Ecto neural progenitor cell (in vitro differentiated cells): Measurements from ENCODE around the gene NPHS1.
A peak's percentile ranks its signal among the peaks of the same experiment; 100 is the strongest.

Source experiments
- DNase-seq: peaks from one replicate; pipeline ENCODE4 v3.0.0-alpha.2; 2018; ENCODE audit warnings: low spot score

NPHS1 gene

GRCh38 chr19:35786299-35787160, 65.8 kb downstream of the NPHS1 start:
- DNase-seq: no peak

GRCh38 chr19:35785339-35785627, 67.0 kb downstream of the NPHS1 start:
- DNase-seq: no peak

GRCh38 chr19:35784503-35785338, 67.6 kb downstream of the NPHS1 start:
- DNase-seq: peak; percentile 82

GRCh38 chr19:35783469-35784434, 68.6 kb downstream of the NPHS1 start:
- no peak for DNase-seq

GRCh38 chr19:35782589-35782988, 69.7 kb downstream of the NPHS1 start:
- DNase-seq: no peak

- DNase-seq: no peak
These were observed 70.7 kb downstream of the NPHS1 start for GRCh38 chr19:35781650-35782049.

- no peak for DNase-seq
These were observed 71.6 kb downstream of the NPHS1 start for GRCh38 chr19:35780717-35781116.

- DNase-seq: no peak
These were observed 72.2 kb downstream of the NPHS1 start for GRCh38 chr19:35780058-35780457.

- no peak for DNase-seq
These were observed 73.3 kb downstream of the NPHS1 start for GRCh38 chr19:35779033-35779432.

- no peak for DNase-seq
These were observed 74.3 kb downstream of the NPHS1 start for GRCh38 chr19:35777961-35778360.

GRCh38 chr19:35777086-35777841, 75.0 kb downstream of the NPHS1 start:
- DNase-seq: peak; percentile 75

GRCh38 chr19:35776102-35776788, 76.1 kb downstream of the NPHS1 start:
- DNase-seq: no peak
